T follicular helper cell (primary cell): ENCODE data around the gene SLAMF7.

ENCODE experiments used
- DNase-seq: peaks from one replicate; pipeline ENCODE4 v3.0.0-alpha.2; 2020; ENCODE audit warnings: low read depth

The SLAMF7 gene

GRCh38 chr1:160745551-160745950, 6.5 kb downstream of the SLAMF7 start:
- DNase-seq = no peak

- no peak for DNase-seq
These were observed 7.9 kb downstream of the SLAMF7 start for GRCh38 chr1:160746836-160747500.

DNA sequence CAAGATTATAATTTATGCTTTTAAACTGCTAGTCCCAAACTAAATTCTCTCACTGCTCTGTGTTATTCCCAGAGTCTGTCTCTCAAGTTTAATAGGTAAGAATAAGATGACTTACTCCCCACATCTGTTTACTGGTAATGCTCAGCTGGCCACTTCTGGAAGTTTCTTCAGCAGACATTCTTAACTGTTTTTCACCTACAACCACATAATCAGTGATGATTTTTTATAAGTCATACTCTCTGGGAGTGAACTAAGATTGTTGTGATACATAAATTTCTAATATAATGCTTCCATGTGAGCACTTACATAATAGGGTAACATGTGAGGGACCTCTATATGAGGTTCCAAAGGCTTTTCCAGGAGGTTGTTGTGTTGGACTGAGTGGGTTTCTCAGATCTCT, 8.7 kb downstream of the SLAMF7 start:
- no peak for DNase-seq

- DNase-seq = no peak
These were observed 9.3 kb downstream of the SLAMF7 start for GRCh38 chr1:160748181-160748877.

GRCh38 chr1:160748878-160749269, 9.8 kb downstream of the SLAMF7 start:
- DNase-seq = no peak

DNA sequence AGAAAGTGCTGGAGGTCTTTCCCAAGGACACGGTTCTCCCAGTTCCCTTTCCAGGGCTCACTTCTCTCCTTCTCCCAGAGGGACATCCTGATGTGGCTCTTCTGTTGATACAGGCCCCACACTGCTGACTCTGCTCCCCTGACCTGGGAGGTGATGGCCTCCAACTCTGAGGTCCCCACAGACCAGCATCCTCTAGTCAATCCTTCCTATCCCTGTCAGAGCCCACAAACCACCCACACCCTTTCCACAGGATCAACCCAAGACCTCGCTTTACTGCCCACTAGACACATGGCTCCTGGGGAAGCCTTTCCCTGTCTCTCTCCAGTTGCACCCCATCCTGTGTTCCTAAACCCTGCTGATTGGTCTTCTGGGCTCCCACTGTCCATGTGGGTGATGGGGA, 11.6 kb downstream of the SLAMF7 start:
- no peak for DNase-seq

GRCh38 chr1:160752406-160752805, 13.4 kb downstream of the SLAMF7 start:
- DNase-seq = no peak

GRCh38 chr1:160752924-160753323, 13.9 kb downstream of the SLAMF7 start:
- DNase-seq = no peak

DNA sequence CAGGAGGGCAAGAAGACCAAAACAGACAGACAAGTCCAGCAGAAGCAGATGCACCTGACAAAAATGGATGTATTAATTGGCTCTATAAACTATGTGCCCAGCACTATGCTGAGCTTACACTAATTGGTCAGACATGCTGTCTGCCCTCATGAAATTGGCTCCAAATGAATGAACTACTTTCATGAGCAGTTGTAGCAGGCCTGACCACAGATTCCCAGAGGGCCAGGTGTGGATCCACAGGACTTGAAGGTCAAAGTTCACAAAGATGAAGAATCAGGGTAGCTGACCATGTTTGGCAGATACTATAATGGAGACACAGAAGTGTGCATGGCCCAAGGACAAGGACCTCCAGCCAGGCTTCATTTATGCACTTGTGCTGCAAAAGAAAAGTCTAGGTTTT, 14.5 kb downstream of the SLAMF7 start:
- DNase-seq = no peak

GRCh38 chr1:160755461-160755860, 16.4 kb downstream of the SLAMF7 start:
- no peak for DNase-seq

GRCh38 chr1:160755911-160756848, 17.1 kb downstream of the SLAMF7 start:
- DNase-seq = no peak

DNA sequence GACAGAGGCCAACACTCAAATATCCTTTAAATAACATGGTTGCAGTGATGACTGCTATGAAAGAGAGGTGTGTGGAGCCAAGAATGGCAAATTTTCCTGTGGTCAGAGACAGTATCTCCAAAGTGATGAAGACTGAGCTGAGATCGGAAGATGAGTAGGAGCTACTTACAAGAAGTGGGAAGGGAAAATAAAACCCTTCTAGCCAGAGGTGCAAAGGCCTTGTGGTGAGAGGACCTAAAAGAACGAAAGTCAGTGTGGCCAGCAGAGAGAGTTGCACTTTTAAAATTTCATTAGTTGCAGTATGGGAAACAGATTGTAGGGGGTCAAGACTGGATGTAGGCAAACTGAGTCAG, 17.8 kb downstream of the SLAMF7 start:
- DNase-seq = no peak

GRCh38 chr1:160758521-160758920, 19.5 kb downstream of the SLAMF7 start:
- DNase-seq = no peak

DNA sequence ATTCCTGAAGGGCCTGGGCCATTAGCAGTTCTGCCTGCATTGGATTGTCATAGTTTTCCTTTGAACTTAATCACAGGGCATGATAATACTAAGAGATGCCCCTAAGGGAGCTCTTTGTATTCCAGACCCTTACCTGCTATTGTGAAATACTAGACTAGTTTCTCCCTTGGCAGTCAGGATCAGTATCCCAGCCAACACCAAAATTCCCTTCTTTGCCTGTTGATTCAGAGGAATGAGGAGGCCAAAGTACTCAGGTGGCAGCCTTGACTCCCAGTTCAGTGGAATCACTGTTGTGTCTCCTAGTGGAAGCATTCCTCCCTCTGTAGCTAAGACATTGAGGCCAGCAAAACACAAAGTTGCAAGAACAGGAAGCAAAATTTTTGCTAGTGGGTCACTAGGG, 20.7 kb downstream of the SLAMF7 start:
- DNase-seq = no peak

DNA sequence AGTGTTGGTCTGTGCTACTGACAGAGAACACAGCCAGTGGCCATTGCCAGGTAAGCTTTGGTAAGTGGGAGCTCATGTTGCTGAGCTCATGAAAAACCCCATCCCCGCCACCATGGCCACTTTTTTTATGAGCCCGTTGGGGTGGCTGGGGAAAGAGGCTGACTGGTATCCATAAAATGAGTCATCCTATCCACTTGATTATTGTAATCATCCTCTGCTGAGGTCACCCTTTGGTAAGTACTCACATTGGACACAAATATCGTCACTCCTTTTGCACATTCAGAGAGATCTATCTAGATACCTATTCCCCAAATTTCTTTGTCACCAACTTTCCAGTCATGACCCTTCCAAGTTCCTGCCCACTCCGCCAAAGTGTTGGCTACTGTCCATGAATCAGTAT, 22.0 kb downstream of the SLAMF7 start:
- no peak for DNase-seq

- no peak for DNase-seq
These were observed 22.8 kb downstream of the SLAMF7 start for GRCh38 chr1:160761886-160762285.

GRCh38 chr1:160763993-160764392, 24.9 kb downstream of the SLAMF7 start:
- DNase-seq = no peak

DNA sequence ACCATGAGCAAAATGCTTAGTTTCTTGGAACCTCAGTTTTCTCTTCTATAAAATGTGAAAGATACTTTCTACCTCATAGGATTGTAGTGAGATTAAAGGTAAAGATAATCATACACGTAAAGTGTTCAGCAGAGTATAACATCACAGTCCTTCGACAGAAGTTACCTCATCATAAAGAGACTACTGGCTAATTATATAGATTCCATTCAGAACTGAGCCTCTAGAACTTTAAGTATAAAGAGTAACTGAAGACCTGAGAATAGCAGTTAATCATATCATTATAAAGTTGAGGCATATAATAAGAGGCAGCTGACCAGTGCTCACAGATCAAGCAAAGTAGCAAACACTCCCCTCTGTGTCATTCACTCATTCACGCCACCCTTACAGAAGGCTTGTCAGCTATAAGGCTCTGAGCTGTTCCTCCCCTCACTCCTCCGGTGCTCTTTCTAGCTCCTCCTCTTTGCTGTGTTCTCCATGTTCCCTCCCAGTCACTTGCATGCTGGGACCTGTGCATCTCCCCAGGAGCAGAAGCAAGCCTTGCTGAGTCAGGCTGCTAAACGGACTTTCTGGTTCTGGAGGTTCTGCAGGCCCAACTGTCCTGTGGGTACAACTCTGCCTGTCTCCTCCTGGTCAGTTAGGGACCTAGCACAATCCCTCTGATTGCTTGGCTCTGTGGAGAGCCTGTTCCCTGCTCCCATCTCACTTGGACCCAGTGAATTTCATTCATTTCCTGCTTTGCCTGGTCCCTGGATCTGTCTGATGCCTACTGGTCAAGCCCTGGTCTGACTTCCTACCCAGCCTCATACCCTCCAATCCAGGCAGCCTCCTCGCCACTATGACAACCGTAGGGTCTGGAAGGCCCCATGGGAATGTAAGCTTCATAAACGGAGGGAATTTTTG, 28.6 kb downstream of the SLAMF7 start:
- no peak for DNase-seq

GRCh38 chr1:160768295-160768657, 29.2 kb downstream of the SLAMF7 start:
- DNase-seq = peak; percentile 76

DNA sequence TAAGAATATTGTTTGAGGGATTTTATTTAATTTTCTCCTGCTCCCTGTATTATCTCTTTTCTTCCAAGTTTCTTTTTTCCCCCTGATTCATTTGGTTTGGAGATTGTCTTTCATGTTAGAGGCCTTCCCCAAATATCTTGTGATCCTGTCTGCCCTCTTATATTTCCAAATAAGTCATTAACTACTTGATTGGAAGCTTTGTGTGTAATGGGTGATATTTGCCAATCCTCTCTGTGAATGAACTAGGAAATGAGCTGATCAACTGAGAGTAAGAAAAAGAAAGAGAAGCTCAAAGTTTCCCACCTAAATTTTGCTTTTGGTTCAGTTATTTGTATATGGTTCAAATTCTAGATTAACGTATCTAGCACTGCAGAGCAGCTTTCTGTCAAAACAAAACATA, 33.3 kb downstream of the SLAMF7 start:
- no peak for DNase-seq

DNA sequence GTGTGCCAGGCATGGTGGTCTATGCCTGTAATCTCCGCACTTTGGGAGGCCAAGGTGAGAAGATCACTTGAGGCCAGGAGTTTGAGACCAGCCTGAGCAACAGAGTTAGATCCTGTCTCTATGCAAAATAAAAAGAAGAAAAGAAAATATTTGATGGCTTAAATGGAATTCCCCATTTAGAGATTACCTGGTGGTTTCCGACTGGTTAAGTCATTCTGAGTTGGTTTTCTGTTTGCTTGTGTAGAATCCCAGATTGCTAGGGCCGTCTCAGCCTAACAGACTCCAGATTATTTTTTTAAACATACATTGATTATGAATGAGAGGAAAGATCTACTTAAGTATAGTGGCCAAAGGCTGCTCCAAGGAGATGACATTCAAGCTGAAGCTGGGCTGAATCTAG, 34.0 kb downstream of the SLAMF7 start:
- no peak for DNase-seq
